H7 (cell line): ENCODE measurements around the gene NHERF1. TPM values are rescaled to one million over a fixed set of nuclear protein-coding genes. Genes with fewer than 3 reads are reported as not detected.

ENCODE experiments used
- total RNA-seq: library from RNA; depleted of rRNA; stranded (reverse); fragments of >200 nt; shearing (Covaris generic); gene quantifications from 2 replicates; pipeline ENCODE4 v1.2.3, GENCODE V29; 2014; rRNA removed

The NHERF1 gene
- total RNA-seq, 1 experiment from 2014 or later = 79.1 TPM

Other genes starting within 250 kb of the NHERF1 start
- gene CD300LB, start 217.2 kb upstream of the NHERF1 start, total RNA-seq = not detected in 2 replicates
- gene CD300C, start 202.5 kb upstream of the NHERF1 start, total RNA-seq = not detected in 2 replicates
- gene CD300H, start 181.1 kb upstream of the NHERF1 start, total RNA-seq = not detected in 2 replicates
- gene CD300LD, start 156.3 kb upstream of the NHERF1 start, total RNA-seq = not detected in 2 replicates
- gene CD300E, start 124.9 kb upstream of the NHERF1 start, total RNA-seq = 0.03 TPM in 1 of 2 replicates, not detected in the other
- gene CD300LF, start 35.7 kb upstream of the NHERF1 start, total RNA-seq = not detected in 2 replicates
- gene RAB37, start 11.4 kb upstream of the NHERF1 start, total RNA-seq = 2.5 and 3.5 TPM in 2 replicates
- gene NAT9, start 27.7 kb downstream of the NHERF1 start, total RNA-seq = 47.9 and 73.3 TPM in 2 replicates
- not detected in 2 replicates for gene GRIN2C, start 111.3 kb downstream of the NHERF1 start, total RNA-seq
- 4.9 and 9.7 TPM in 2 replicates for gene FDXR, start 124.4 kb downstream of the NHERF1 start, total RNA-seq
- 0.52 TPM in 1 of 2 replicates, not detected in the other for gene FADS6, start 145.0 kb downstream of the NHERF1 start, total RNA-seq
- 0.59 and 1.3 TPM in 2 replicates for gene USH1G, start 174.6 kb downstream of the NHERF1 start, total RNA-seq
- gene OTOP2, start 175.6 kb downstream of the NHERF1 start, total RNA-seq = not detected in 2 replicates
- not detected in 2 replicates for gene OTOP3, start 187.3 kb downstream of the NHERF1 start, total RNA-seq
- 2.1 and 7.8 TPM in 2 replicates for gene HID1, start 224.1 kb downstream of the NHERF1 start, total RNA-seq
- 23.5 and 25.9 TPM in 2 replicates for gene CDR2L, start 239.0 kb downstream of the NHERF1 start, total RNA-seq